IPS DF 19.7 (cell line): ENCODE data around the gene SCG5.

ENCODE experiments used
- DNase-seq: peaks from one replicate; pipeline ENCODE4 v3.0.0-alpha.2; 2013; ENCODE audit warnings: low read depth, low spot score

Gene SCG5

DNA sequence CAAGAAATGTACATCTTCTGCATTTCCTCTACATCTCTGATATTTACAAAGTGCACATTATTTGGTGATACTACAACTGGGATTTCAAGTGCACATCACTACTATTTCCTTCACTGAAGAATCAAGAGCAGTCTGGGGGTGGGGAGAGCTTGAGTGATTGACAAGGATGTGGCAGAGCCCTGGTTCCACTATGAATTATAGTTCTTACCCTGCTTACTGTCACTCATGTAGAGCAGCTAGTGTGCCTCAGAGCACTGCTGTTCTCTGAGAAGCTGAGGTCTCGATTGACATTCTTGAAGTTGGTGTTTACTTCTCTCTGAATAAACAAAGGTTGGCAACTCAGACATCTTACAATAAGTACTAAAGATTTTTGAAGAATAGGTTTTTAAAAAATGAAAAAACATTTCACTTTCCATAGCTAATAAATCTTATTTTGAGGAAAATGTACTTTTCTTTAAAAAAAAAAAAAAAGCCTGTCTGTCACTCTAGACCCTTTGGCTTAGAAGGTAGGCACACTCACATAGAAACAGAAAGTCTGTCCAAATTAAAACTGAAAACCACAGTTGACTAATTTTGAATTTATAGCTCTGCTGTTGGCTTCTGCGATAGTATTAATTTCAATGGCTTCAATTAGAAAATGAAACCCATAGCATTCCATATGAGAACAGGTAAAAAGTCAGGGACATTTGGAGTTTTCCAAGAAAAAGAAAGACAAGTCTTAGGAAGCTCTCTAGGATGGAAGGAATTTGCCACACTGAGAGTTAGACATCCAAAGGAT is 81.8 kb downstream of the SCG5 start:
- DNase-seq, result no peak

DNA sequence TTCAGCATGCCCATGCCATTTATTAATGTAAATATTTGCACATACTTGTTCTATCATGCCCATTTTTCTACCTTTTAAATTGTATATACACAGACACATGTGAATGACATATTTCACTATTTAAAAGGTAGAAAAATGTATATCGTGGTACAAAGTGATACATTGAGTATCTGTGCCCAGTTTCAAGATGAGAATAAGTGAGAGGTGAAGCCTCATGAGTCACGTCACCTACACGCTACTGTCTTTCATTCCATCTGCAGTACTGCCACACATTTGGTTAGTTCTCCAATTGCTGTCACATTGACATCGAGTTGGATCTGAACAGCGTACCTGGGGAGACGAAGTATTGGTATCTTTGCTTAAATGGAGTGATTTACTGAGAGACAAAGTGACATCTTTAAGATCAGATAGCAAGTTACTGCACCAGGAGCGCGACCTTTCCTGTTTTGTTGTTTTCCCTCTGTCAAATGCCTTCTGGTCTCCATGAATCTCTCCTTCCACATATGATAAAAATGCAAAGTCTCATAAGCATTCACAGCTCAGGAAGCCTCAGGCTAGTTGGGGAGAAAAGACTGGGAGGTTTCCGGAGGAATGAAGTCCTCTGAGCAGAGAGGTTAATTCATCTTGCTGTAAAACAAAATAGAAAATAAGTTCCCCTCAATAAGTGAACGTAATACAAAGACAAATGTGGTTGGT is 88.3 kb downstream of the SCG5 start:
- DNase-seq, result no peak

DNA sequence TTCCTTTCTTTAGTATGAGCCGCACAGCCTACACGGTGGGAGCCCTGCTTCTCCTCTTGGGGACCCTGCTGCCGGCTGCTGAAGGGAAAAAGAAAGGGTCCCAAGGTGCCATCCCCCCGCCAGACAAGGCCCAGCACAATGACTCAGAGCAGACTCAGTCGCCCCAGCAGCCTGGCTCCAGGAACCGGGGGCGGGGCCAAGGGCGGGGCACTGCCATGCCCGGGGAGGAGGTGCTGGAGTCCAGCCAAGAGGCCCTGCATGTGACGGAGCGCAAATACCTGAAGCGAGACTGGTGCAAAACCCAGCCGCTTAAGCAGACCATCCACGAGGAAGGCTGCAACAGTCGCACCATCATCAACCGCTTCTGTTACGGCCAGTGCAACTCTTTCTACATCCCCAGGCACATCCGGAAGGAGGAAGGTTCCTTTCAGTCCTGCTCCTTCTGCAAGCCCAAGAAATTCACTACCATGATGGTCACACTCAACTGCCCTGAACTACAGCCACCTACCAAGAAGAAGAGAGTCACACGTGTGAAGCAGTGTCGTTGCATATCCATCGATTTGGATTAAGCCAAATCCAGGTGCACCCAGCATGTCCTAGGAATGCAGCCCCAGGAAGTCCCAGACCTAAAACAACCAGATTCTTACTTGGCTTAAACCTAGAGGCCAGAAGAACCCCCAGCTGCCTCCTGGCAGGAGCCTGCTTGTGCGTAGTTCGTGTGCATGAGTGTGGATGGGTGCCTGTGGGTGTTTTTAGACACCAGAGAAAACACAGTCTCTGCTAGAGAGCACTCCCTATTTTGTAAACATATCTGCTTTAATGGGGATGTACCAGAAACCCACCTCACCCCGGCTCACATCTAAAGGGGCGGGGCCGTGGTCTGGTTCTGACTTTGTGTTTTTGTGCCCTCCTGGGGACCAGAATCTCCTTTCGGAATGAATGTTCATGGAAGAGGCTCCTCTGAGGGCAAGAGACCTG is 89.5 kb downstream of the SCG5 start:
- peak; percentile 56 for DNase-seq

DNA sequence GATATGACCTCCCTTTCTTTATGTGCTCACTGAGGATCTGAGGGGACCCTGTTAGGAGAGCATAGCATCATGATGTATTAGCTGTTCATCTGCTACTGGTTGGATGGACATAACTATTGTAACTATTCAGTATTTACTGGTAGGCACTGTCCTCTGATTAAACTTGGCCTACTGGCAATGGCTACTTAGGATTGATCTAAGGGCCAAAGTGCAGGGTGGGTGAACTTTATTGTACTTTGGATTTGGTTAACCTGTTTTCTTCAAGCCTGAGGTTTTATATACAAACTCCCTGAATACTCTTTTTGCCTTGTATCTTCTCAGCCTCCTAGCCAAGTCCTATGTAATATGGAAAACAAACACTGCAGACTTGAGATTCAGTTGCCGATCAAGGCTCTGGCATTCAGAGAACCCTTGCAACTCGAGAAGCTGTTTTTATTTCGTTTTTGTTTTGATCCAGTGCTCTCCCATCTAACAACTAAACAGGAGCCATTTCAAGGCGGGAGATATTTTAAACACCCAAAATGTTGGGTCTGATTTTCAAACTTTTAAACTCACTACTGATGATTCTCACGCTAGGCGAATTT is 91.2 kb downstream of the SCG5 start:
- no peak for DNase-seq

DNA sequence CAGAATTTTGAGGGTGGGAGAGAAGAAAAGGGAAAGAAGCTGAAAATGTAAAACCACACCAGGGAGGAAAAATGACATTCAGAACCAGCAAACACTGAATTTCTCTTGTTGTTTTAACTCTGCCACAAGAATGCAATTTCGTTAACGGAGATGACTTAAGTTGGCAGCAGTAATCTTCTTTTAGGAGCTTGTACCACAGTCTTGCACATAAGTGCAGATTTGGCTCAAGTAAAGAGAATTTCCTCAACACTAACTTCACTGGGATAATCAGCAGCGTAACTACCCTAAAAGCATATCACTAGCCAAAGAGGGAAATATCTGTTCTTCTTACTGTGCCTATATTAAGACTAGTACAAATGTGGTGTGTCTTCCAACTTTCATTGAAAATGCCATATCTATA is 91.8 kb downstream of the SCG5 start:
- DNase-seq, result no peak

- no peak for DNase-seq
Measured at GRCh38 chr15:32735989-32736700, 94.6 kb downstream of the SCG5 start.

- no peak for DNase-seq
Measured at GRCh38 chr15:32736701-32737061, 95.2 kb downstream of the SCG5 start.

GRCh38 chr15:32737304-32737703 is 95.8 kb downstream of the SCG5 start:
- no peak for DNase-seq

DNA sequence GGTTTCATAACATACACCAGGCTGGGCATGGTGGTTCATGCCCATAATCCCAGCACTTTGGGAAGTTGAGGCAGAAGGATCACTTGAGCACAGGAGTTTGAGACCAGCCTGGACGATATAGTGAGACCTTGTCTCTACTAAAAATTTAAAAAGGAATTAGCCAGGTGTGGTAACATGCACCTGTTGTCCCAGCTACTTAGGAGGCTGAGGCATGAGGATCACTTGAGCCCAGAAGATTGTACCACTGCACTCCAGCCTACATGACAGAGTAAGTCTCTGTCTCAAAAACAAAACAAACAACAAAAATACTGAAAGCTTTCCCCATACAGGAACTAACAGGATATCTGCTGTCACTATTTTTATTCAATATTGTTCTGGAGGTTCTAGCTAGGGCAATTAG is 97.2 kb downstream of the SCG5 start:
- DNase-seq, result no peak

DNA sequence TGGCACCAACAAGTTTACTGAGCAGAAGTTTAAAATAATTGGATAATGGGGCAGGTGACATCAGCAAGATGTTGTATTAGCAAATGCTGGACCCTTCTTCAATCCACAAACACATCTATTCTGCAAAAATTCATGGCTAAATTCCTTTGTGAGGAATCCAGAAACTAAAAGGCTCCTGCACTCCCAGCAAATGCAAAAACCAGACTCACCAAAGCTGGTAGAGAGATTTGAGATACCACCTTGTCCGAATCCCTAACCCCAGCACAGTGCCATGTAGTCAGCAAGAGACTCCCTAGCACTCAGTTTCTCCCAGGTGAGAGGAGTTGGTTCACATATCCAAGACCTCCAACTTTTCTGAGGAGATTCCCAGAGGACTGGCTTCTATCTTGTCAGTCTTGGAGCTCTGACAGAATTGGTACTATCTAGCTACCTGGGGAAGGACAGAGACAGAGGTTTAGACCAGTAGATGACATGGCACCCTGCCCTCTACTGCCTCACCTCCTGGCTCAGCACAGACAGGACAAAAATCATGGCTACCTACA is 98.1 kb downstream of the SCG5 start:
- no peak for DNase-seq

GRCh38 chr15:32743411-32744140 is 102.1 kb downstream of the SCG5 start:
- DNase-seq, result no peak

DNA sequence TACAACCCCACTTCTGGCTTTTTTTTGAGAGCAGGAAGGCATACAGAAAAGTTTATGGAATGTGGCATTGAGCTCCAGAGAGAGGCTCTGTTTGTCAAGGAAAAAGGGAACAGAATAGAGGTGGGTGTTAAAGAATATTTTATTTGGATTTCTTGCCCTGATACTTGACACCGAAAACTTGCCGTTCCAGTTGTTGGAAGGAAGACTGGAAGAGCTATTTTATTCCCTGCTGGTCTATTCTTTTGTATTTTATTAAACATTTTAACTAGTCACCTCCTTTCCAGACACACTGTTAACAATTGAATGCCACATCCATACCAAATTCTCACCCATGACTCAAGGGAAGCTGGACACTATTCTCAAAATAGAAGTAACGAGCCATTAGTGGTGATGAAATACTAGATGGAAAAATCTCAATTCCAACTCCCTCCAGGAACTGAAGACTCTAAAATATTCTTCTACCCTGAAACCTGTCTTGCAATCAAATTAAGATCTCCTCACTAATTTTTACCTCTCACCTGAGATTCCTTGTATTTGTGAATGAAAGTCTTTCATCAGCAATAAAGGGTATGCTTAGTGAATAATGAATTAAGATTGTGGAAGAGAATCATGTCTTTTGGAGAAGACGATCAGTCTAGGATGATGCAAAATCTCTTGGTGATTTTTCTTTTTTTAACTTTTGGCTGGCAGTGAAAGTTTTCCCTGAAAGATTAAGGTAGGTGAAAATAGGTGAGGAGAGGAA is 104.8 kb downstream of the SCG5 start:
- no peak for DNase-seq
